C4-2B (cell line): ENCODE data around the gene TMCC3.
A peak's percentile ranks its signal among the peaks of the same experiment; 100 is the strongest.
"Not testable (repeated sequence)": the region's sequence is repeated elsewhere in the genome, so short reads cannot be mapped to it uniquely, and the experiment has no call there.

Source experiments
- H3K27ac ChIP-seq: fragments of 450-650 bp; 2 replicates; pipeline ENCODE4 v1.5.1; 2017
- CTCF ChIP-seq: fragments of 450-650 bp; conservative IDR thresholded peaks from 2 replicates; pipeline ENCODE4 v1.5.1; 2017; ENCODE audit warnings: mild to moderate bottlenecking
- ZFX ChIP-seq: fragments of 450-650 bp; IDR thresholded peaks from 2 replicates; pipeline ENCODE4 v1.6.1; 2017

Gene TMCC3

GRCh38 chr12:94615260-94616181 is 34.8 kb downstream of the TMCC3 start:
- TF ChIP-seq CTCF: no peak
- TF ChIP-seq ZFX: no peak
- H3K27ac ChIP-seq: no peak overlapping the region

- no peak overlapping the region for H3K27ac ChIP-seq
- TF ChIP-seq CTCF (no peak), ZFX (no peak)
These were observed 36.1 kb downstream of the TMCC3 start for GRCh38 chr12:94614288-94614721.

GRCh38 chr12:94609917-94610443 is 40.4 kb downstream of the TMCC3 start:
- no peak overlapping the region for H3K27ac ChIP-seq
- no peak for TF ChIP-seq CTCF
- no peak for TF ChIP-seq ZFX

- H3K27ac ChIP-seq: not testable (repeated sequence)
These were observed 43.5 kb downstream of the TMCC3 start for GRCh38 chr12:94606810-94607209.

- TF ChIP-seq ZFX (no peak), CTCF (no peak)
- H3K27ac ChIP-seq: no peak overlapping the region
These were observed 46.0 kb downstream of the TMCC3 start for GRCh38 chr12:94604366-94604698.

- no peak overlapping the region for H3K27ac ChIP-seq
- TF ChIP-seq CTCF (peak; percentile 82), ZFX (no peak)
These were observed 46.7 kb downstream of the TMCC3 start for GRCh38 chr12:94603434-94604365.

- no peak overlapping the region for H3K27ac ChIP-seq
- TF ChIP-seq CTCF (no peak), ZFX (no peak)
These were observed 48.3 kb downstream of the TMCC3 start for GRCh38 chr12:94602024-94602423.

- not testable (repeated sequence) for H3K27ac ChIP-seq
These were observed 49.0 kb downstream of the TMCC3 start for GRCh38 chr12:94601307-94601706.
